Sigmoid colon (tissue), 7 donors: ENCODE data around the gene STRIP2. TPM values are rescaled to one million over a fixed set of nuclear protein-coding genes. Genes with fewer than 3 reads are reported as not detected.

Experiments used
- DNase-seq: peaks from one replicate; pipeline ENCODE4 v3.0.0-alpha.2; 2019
- H3K27ac ChIP-seq, 4 donors: fragments of 200-600 bp; sonication (generic); one replicate each; pipeline ENCODE4 v1.5.1; 2016 to 2019; ENCODE audit warnings: mild to moderate bottlenecking in 1 of 4
- H3K27me3 ChIP-seq, 3 donors: fragments of 200-600 bp; sonication (generic); one replicate each; pipeline ENCODE4 v1.5.1; 2019; ENCODE audit warnings: mild to moderate bottlenecking in 1 of 3
- H3K36me3 ChIP-seq, 4 donors: fragments of 200-600 bp; sonication (generic); one replicate each; pipeline ENCODE4 v1.5.1; 2016 to 2019
- H3K4me1 ChIP-seq, 4 donors: fragments of 200-600 bp; sonication (generic); one replicate each; pipeline ENCODE4 v1.5.1; 2017 to 2019
- H3K4me3 ChIP-seq, 4 donors: fragments of 200-600 bp; sonication (generic); one replicate each; pipeline ENCODE4 v1.5.1; 2017 to 2019; ENCODE audit warnings: mild to moderate bottlenecking in 2 of 4, moderate library complexity in 1 of 4
- H3K9me3 ChIP-seq, 4 donors: fragments of 200-600 bp in 3 of 4; sonication (generic) in 3 of 4; one replicate each; pipeline versions ENCODE4 v1.5.1 to v1.6.1; 2013 to 2019
- CTCF ChIP-seq, 4 experiments: fragments of 450-650 bp in 3 of 4; fragments of 200-600 bp in 1 of 4; IDR thresholded peaks; one replicate each; pipeline ENCODE4 v1.5.1; 2016 to 2019; ENCODE audit warnings: antibody characterized with exemption in 4 of 4, mild to moderate bottlenecking in 3 of 4, moderate library complexity in 2 of 4
- EP300 ChIP-seq, 4 donors: sonication (generic); formaldehyde crosslinking; IDR thresholded peaks; one replicate each; pipeline ENCODE4 v1.6.1; 2017; ENCODE audit warnings: antibody characterized with exemption in 4 of 4
- POLR2A ChIP-seq, 2 donors: fragments of 450-650 bp; IDR thresholded peaks; one replicate each; pipeline ENCODE4 v1.6.1; 2016; ENCODE audit warnings: antibody characterized with exemption in 2 of 2, mild to moderate bottlenecking in 2 of 2, moderate library complexity in 2 of 2
- POLR2AphosphoS5 ChIP-seq, 4 donors: sonication (generic); formaldehyde crosslinking; IDR thresholded peaks; one replicate each; pipeline ENCODE4 v1.6.1; 2017; ENCODE audit warnings: antibody characterized with exemption in 4 of 4
- WGBS, 2 donors: extraction: QIAGEN DNeasy Blood & Tissue Kit; methylation state at CpG; one replicate each; pipeline ENCODE4 v1.1.7; 2013; 5-methylcytosine and 5-hydroxymethylcytosine counted together
- intact Hi-C: fragments of 100-400 bp; cut with DNase I; formaldehyde crosslinking; loops from one replicate; pipeline ENCODE4 v1.15.1; 2023
- polyA plus RNA-seq, 3 donors: library from polyadenylated mRNA; stranded (reverse); fragments of 200-250 nt; gene quantifications; one replicate each; pipeline ENCODE4 v1.2.3, GENCODE V29; 2013
- total RNA-seq, 4 donors: library from RNA; depleted of rRNA; stranded (reverse); fragments of >200 nt; gene quantifications; one replicate each; pipeline ENCODE4 v1.1.0, GENCODE V29; 2016
- donor health status: healthy with polysubstance abuse.
- donor health status: Bipolar disorder and iron deficiency.
- donor health status: healthy.

The STRIP2 gene
- total and polyA plus RNA-seq, 7 donors = 0.49 to 4.4 (median 1.0) TPM; not detected in 1

DNA sequence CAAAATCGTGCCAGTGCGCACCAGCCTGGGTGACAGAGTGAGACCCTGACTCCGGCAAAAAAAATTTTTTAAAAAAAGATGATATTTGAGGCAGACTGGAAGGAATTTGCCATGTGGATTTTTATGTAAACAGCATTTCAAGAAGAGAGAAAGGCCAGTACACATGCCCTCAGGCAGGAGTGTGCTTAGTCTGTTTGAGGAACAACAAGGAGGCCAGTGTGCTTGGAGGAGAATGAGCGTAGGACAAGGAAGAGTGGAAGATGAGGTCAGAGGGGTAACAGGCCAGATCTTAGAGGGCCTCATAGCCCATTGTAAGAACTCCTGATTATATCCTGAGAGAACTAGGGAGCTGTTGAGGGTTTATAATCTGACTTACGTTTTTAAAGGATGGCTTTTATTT is 17.2 kb upstream of the STRIP2 start:
- no peak overlapping the region for H3K27ac ChIP-seq
- H3K27me3 ChIP-seq = no peaks in the 10 kb centered on the region
- TF ChIP-seq POLR2A (IDR thresholded peaks at IDR 0.05) = no peak
- no peak for TF ChIP-seq EP300 (IDR thresholded peaks at IDR 0.05)
- no peak for TF ChIP-seq POLR2AphosphoS5 (IDR thresholded peaks at IDR 0.05)
- TF ChIP-seq CTCF (IDR thresholded peaks at IDR 0.05) = no peak
- no peak for DNase-seq
- H3K4me3 ChIP-seq = no peak overlapping the region
- 93 to 97% methylated on average over 5 of the region's 5 CpGs for WGBS, 2 donors
- intact Hi-C loops = no loop called here
- H3K36me3 ChIP-seq = peaks cover 0 to 28% (median 2%) of the 10 kb centered on the region in 4 donors
- H3K9me3 ChIP-seq = no peaks in the 10 kb centered on the region
- H3K4me1 ChIP-seq = no peaks in the 10 kb centered on the region

DNA sequence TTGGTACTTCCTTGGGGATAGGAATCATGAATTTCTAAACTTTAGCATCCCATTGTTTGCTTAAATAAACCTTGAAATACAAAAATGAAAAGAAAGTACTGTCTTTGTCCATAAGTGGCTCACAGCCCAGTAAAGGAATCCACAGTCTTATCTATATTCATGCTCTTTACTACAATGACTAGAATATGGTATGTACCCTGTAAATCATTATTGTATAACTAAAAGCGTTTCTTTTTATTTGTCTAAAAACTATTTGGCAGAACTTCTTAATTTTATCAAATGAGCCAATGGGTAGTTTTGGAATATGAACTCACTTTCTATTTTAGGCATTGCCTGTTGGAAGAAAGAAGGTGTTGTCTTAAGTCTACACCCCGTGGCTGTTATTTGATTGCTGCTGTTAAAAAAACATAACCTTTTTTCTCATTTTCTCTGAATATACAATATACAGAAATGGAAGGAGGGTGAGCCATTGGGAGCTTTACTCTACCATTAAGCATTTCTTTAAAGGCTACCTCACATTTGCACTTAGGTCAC is 12.4 kb upstream of the STRIP2 start:
- H3K36me3 ChIP-seq = peaks cover 0 to 33% (median 5%) of the 10 kb centered on the region in 4 donors
- no peak for DNase-seq
- no peak overlapping the region for H3K4me3 ChIP-seq
- WGBS, 2 donors = 15 to 61% methylated on average over 2 of the region's 2 CpGs
- TF ChIP-seq EP300 (IDR thresholded peaks at IDR 0.05) (no peak), POLR2A (IDR thresholded peaks at IDR 0.05) (no peak), CTCF (IDR thresholded peaks at IDR 0.05) (no peak), POLR2AphosphoS5 (IDR thresholded peaks at IDR 0.05) (no peak)
- no peak overlapping the region for H3K27ac ChIP-seq
- H3K4me1 ChIP-seq = no peaks in the 10 kb centered on the region
- intact Hi-C loops = no loop called here
- H3K27me3 ChIP-seq = no peaks in the 10 kb centered on the region
- no peaks in the 10 kb centered on the region for H3K9me3 ChIP-seq

DNA sequence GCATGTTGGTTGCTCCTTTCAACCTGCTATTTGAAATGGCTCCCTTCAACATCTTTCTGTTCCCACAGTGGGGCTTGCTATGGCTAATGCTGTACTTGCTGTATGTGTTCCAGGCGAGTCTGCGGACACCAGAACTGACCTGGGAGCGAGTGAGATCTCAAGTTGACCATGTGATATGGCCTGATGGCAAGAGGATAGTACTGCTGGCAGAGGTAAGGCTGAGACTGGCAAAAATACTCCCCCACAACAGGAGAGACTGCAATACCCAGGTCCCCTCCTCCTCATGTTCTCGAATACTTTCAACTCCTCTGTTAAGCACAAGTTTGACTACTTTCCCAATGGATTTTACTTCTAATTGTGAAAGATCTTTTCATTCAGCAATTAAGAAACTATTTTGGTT is 11.5 kb upstream of the STRIP2 start:
- no peak for TF ChIP-seq CTCF (IDR thresholded peaks at IDR 0.05)
- TF ChIP-seq POLR2A (IDR thresholded peaks at IDR 0.05) = no peak
- no peak for TF ChIP-seq EP300 (IDR thresholded peaks at IDR 0.05)
- intact Hi-C loops = no loop called here
- WGBS, 2 donors = 97% methylated on average over 4 of the region's 4 CpGs
- Histone ChIP-seq H3K9me3 (no peaks in the 10 kb centered on the region), H3K27ac (no peak overlapping the region), H3K4me1 (no peaks in the 10 kb centered on the region), H3K4me3 (no peak overlapping the region), H3K36me3 (peaks cover 0 to 43% (median 5%) of the 10 kb centered on the region in 4 donors), H3K27me3 (no peaks in the 10 kb centered on the region)
- no peak for DNase-seq

DNA sequence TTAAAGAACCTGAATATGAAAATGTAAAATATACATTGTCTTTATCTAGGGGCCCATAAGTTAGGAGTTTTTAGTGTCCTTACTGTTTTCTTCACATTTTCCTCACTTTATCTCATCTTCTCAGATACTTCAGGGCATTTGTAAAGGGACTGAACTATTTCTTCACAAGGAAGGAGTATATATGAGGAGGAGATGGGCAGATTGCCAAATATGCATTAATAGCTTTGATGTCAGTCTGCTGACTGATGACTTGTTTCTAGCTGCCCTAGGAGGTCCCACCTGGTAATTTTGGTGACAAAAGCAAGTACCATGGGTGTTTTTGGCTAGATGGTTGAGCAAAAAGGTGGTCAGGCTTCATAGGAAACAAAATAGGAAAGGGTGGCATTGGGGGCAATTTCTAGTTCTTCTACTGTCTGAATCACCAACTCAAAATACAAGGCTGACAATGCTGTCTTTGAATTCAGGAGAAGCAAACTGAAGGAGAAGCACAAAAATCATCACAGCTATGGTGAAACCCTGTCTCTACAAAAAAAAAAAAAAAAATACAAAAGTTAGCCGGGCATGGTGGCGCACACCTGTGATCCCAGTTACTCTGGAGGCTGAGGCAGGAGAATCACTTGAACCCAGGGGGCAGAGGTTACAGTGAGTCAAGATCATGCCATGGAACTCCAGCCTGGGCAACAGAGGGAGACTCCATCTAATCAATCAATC is 10.4 kb upstream of the STRIP2 start:
- no peaks in the 10 kb centered on the region for H3K9me3 ChIP-seq
- no peak overlapping the region for H3K4me3 ChIP-seq
- H3K27me3 ChIP-seq = no peaks in the 10 kb centered on the region
- DNase-seq = no peak
- no peak for TF ChIP-seq POLR2AphosphoS5 (IDR thresholded peaks at IDR 0.05)
- TF ChIP-seq EP300 (IDR thresholded peaks at IDR 0.05) = no peak
- TF ChIP-seq CTCF (IDR thresholded peaks at IDR 0.05) = no peak
- TF ChIP-seq POLR2A (IDR thresholded peaks at IDR 0.05) = no peak
- H3K36me3 ChIP-seq = peaks cover 0 to 46% (median 5%) of the 10 kb centered on the region in 4 donors
- intact Hi-C loops = no loop called here
- 93 to 94% methylated on average over 2 of the region's 2 CpGs for WGBS, 2 donors
- no peaks in the 10 kb centered on the region for H3K4me1 ChIP-seq
- H3K27ac ChIP-seq = no peak overlapping the region
